OCI-LY3 (cell line): ENCODE results near the gene RPA4.
"Not testable (repeated sequence)": the region's sequence is repeated elsewhere in the genome, so short reads cannot be mapped to it uniquely, and the experiment has no call there.

ENCODE experiments used
- H2AFZ ChIP-seq: fragments of 200-600, 300-600 bp; shearing (Covaris generic); 2 replicates; pipeline ENCODE4 v1.6.0; 2014; ENCODE audit warnings: antibody characterized with exemption, low read depth, low read length
- H3K27ac ChIP-seq: fragments of 200-600, 300-600 bp; sonication (generic); 2 replicates; pipeline ENCODE4 v1.5.1; 2014; ENCODE audit warnings: mild to moderate bottlenecking, low read length, moderate library complexity, mixed read lengths
- H3K27me3 ChIP-seq: fragments of 200-600, 300-600 bp; sonication (generic); 2 replicates; pipeline ENCODE4 v1.6.1; 2014; ENCODE audit warnings: low read depth, low read length, mixed read lengths
- H3K36me3 ChIP-seq: fragments of 200-600, 300-600 bp; sonication (generic); replicated peaks from 2 replicates; pipeline ENCODE3; 2014; ENCODE audit warnings: low read depth, low read length, mixed read lengths
- H3K4me1 ChIP-seq: fragments of 300-600, 200-600 bp; sonication (generic); 2 replicates; pipeline ENCODE4 v1.6.1; 2014; ENCODE audit warnings: low read length, mixed read lengths
- H3K4me2 ChIP-seq: fragments of 200-600, 300-600 bp; sonication (generic); 2 replicates; pipeline ENCODE4 v1.6.1; 2014; ENCODE audit warnings: low read length, mixed read lengths
- H3K4me3 ChIP-seq: fragments of 300-600, 200-600 bp; sonication (generic); 2 replicates; pipeline ENCODE4 v1.5.1; 2014; ENCODE audit warnings: antibody characterized with exemption, mild to moderate bottlenecking, low read length, moderate library complexity
- H3K79me2 ChIP-seq: fragments of 300-600, 200-600 bp; shearing (Covaris generic); 2 replicates; pipeline ENCODE4 v1.6.1; 2014; ENCODE audit warnings: mild to moderate bottlenecking, low read length, mixed read lengths
- H3K9ac ChIP-seq: fragments of 300-600, 200-600 bp; shearing (Covaris generic); 2 replicates; pipeline ENCODE4 v1.6.0; 2014; ENCODE audit warnings: mild to moderate bottlenecking, low read length, moderate library complexity
- H3K9me3 ChIP-seq: fragments of 200-600, 300-600 bp; shearing (Covaris generic); 2 replicates; pipeline ENCODE4 v1.6.1; 2014; ENCODE audit warnings: low read length, mixed read lengths; ENCODE audit not compliant: insufficient read depth
- H4K20me1 ChIP-seq: fragments of 200-600, 300-600 bp; sonication (generic); 2 replicates; pipeline ENCODE4 v1.6.1; 2016; ENCODE audit warnings: low read length, mixed read lengths; ENCODE audit not compliant: insufficient read depth
- CTCF ChIP-seq: fragments of 200-600, 300-600 bp; sonication (generic); IDR thresholded peaks from 2 replicates; pipeline ENCODE4 v1.5.1; 2014; ENCODE audit warnings: antibody characterized with exemption, low read length, low read depth
- EZH2phosphoT487 ChIP-seq: fragments of 200-600 bp; shearing (Covaris generic); IDR thresholded peaks from 2 replicates; pipeline ENCODE4 v1.6.1; 2018; ENCODE audit warnings: antibody characterized with exemption, mixed run types, low read depth

Gene RPA4

DNA sequence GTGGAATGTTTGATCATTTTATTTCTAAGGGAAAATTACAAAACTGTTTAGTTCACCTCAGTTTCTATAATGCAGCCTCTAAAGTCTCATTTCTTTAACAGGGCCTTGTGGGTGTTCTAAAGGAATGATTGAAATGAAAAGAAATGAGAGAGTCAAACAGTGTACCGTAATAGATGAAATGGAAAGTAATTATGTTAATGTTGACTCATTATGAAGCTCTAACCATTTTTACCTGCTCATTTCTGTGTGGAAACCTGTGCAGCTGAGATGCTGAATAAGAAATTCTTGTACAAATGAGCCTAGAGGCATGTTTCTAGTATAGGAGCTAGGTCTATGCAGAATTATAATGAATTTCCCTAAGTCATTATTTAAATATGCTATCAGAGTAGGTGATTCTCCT, 45.2 kb upstream of the RPA4 start:
- H3K4me3 ChIP-seq, result no peak overlapping the region

DNA sequence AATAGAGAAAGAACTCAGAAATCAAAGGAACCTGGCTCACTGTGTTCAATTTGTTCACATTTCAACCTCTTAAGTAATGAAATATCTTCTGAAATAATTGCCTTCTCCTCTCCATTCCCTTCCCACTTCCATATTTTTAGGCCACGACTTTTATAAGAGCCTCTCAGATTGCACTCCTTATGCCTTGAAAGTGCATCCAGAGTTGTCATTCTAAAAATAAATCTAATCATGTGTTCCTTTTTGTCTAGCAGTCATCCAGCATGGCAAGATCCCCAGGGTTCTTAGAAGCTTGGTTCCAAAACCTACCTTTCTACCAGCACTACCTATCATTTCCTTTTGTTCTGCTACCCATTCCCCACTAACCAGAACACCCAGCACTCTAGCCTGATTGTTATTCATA, 42.4 kb upstream of the RPA4 start:
- H3K27me3 ChIP-seq, result no peaks in the 10 kb centered on the region
- H2AFZ ChIP-seq, result no peak overlapping the region
- H3K36me3 ChIP-seq, result no peaks in the 10 kb centered on the region
- no peaks in the 10 kb centered on the region for H3K9me3 ChIP-seq
- H3K4me1 ChIP-seq, result peaks cover 23% of the 10 kb centered on the region
- no peak overlapping the region for H3K9ac ChIP-seq
- H3K79me2 ChIP-seq, result no peaks in the 10 kb centered on the region
- no peak for TF ChIP-seq CTCF
- H4K20me1 ChIP-seq, result no peaks in the 10 kb centered on the region
- H3K4me3 ChIP-seq, result no peak overlapping the region
- no peak overlapping the region for H3K4me2 ChIP-seq
- no peak overlapping the region for H3K27ac ChIP-seq

More for the DNA sequence above, 45.2 kb upstream of the RPA4 start:
- H3K4me2 ChIP-seq, result no peak overlapping the region
- peaks cover 38% of the 10 kb centered on the region for H3K4me1 ChIP-seq
- no peaks in the 10 kb centered on the region for H3K79me2 ChIP-seq
- no peaks in the 10 kb centered on the region for H4K20me1 ChIP-seq
- H3K9me3 ChIP-seq, result no peaks in the 10 kb centered on the region
- H3K27me3 ChIP-seq, result no peaks in the 10 kb centered on the region
- no peak overlapping the region for H2AFZ ChIP-seq
- no peak overlapping the region for H3K27ac ChIP-seq
- TF ChIP-seq EZH2phosphoT487 (no peak), CTCF (no peak)
- H3K9ac ChIP-seq, result no peak overlapping the region
- H3K36me3 ChIP-seq, result no peaks in the 10 kb centered on the region

GRCh38 chrX:96841866-96842265, 41.8 kb upstream of the RPA4 start:
- not testable (repeated sequence) for H2AFZ ChIP-seq, H3K27ac ChIP-seq, H3K9me3 ChIP-seq, H3K79me2 ChIP-seq, H3K9ac ChIP-seq, H3K27me3 ChIP-seq, H3K4me2 ChIP-seq, H3K4me3 ChIP-seq, H4K20me1 ChIP-seq, H3K36me3 ChIP-seq
- H3K4me1 ChIP-seq, result peaks cover 21% of the 10 kb centered on the region

- H3K9ac ChIP-seq, result no peak overlapping the region
- H3K27me3 ChIP-seq, result no peaks in the 10 kb centered on the region
- H3K27ac ChIP-seq, result no peak overlapping the region
- no peak overlapping the region for H2AFZ ChIP-seq
- H3K79me2 ChIP-seq, result no peaks in the 10 kb centered on the region
- H3K9me3 ChIP-seq, result no peaks in the 10 kb centered on the region
- H3K4me3 ChIP-seq, result no peak overlapping the region
- H3K4me2 ChIP-seq, result no peak overlapping the region
- H3K4me1 ChIP-seq, result peaks cover 4% of the 10 kb centered on the region
- no peaks in the 10 kb centered on the region for H4K20me1 ChIP-seq
- H3K36me3 ChIP-seq, result no peaks in the 10 kb centered on the region
- TF ChIP-seq CTCF, result no peak
- no peak for TF ChIP-seq EZH2phosphoT487
Measured at GRCh38 chrX:96843566-96843965, 40.1 kb upstream of the RPA4 start.

- Histone ChIP-seq H3K4me1 (no peaks in the 10 kb centered on the region), H2AFZ (no peak overlapping the region), H3K9me3 (no peaks in the 10 kb centered on the region), H3K4me3 (no peak overlapping the region), H4K20me1 (no peaks in the 10 kb centered on the region), H3K4me2 (no peak overlapping the region), H3K79me2 (no peaks in the 10 kb centered on the region), H3K36me3 (no peaks in the 10 kb centered on the region), H3K9ac (no peak overlapping the region), H3K27ac (no peak overlapping the region), H3K27me3 (no peaks in the 10 kb centered on the region)
- TF ChIP-seq CTCF, result no peak
- no peak for TF ChIP-seq EZH2phosphoT487
Measured at GRCh38 chrX:96846841-96847240, 36.9 kb upstream of the RPA4 start.

GRCh38 chrX:96859422-96859821, 24.3 kb upstream of the RPA4 start:
- H3K4me3 ChIP-seq, H3K79me2 ChIP-seq, H3K9me3 ChIP-seq, H3K9ac ChIP-seq, H3K27ac ChIP-seq, H2AFZ ChIP-seq, H4K20me1 ChIP-seq, H3K4me2 ChIP-seq, H3K36me3 ChIP-seq, H3K27me3 ChIP-seq: not testable (repeated sequence)
- peaks cover 22% of the 10 kb centered on the region for H3K4me1 ChIP-seq
